Keratinocyte (primary cell): ENCODE measurements around the gene DDX6. TPM values are rescaled to one million over a fixed set of nuclear protein-coding genes. Genes with fewer than 3 reads are reported as not detected.

Source experiments
- DNase-seq: peaks from one replicate; pipeline ENCODE4 v3.0.0-alpha.2; 2011; ENCODE audit warnings: low read depth, missing footprints, low spot score
- FAIRE-seq: peaks from 2 replicates; lab custom pipeline; 2011; peaks lifted over from hg19 to GRCh38; lab: Jason Lieb, UNC
- H2AFZ ChIP-seq: 2 replicates; pipeline ENCODE4 v1.6.0; 2012; ENCODE audit warnings: low read length, control low read depth, inconsistent platforms; ENCODE audit not compliant: control insufficient read depth
- H3K27ac ChIP-seq: 2 replicates; pipeline ENCODE4 v1.5.1; 2011; ENCODE audit warnings: low read length; ENCODE audit not compliant: control insufficient read depth, insufficient read depth
- H3K27me3 ChIP-seq: 3 replicates; pipeline ENCODE4 v1.6.0; 2011; ENCODE audit warnings: low read length; ENCODE audit not compliant: control insufficient read depth, insufficient read depth; ENCODE audit errors: extremely low read depth
- H3K36me3 ChIP-seq, 2 experiments: 2 replicates in 1 of 2; 3 replicates in 1 of 2; pipeline ENCODE4 v1.5.1; 2011; ENCODE audit warnings: low read length in 2 of 2, mild to moderate bottlenecking in 1 of 2; ENCODE audit not compliant: control insufficient read depth in 2 of 2, insufficient read depth in 2 of 2; ENCODE audit errors: extremely low read depth in 1 of 2
- H3K4me1 ChIP-seq: 3 replicates; pipeline ENCODE4 v1.5.1; 2011; ENCODE audit warnings: low read length; ENCODE audit not compliant: control insufficient read depth, insufficient read depth; ENCODE audit errors: extremely low read depth
- H3K4me2 ChIP-seq: 3 replicates; pipeline ENCODE4 v1.6.0; 2011; ENCODE audit warnings: low read depth, low read length; ENCODE audit not compliant: control insufficient read depth, insufficient read depth; ENCODE audit errors: extremely low read depth
- H3K4me3 ChIP-seq, 3 experiments: fragments of 200-600 bp in 1 of 3; sonication (generic) in 1 of 3; 2 replicates in 2 of 3; 3 replicates in 1 of 3; pipeline ENCODE4 v1.5.1; 2011 to 2016; ENCODE audit warnings: low read length in 3 of 3, mild to moderate bottlenecking in 3 of 3, control low read depth in 2 of 3, inconsistent platforms in 1 of 3, low read depth in 1 of 3, mixed read lengths in 1 of 3, mixed run types in 1 of 3, moderate library complexity in 1 of 3; ENCODE audit not compliant: control insufficient read depth in 2 of 3, insufficient read depth in 2 of 3; ENCODE audit errors: extremely low read depth in 1 of 3
- H3K79me2 ChIP-seq: 2 replicates; pipeline ENCODE4 v1.6.0; 2012; ENCODE audit warnings: low read length; ENCODE audit not compliant: control insufficient read depth, insufficient read depth
- H3K9ac ChIP-seq: 3 replicates; pipeline ENCODE4 v1.6.0; 2011; ENCODE audit warnings: low read length; ENCODE audit not compliant: control insufficient read depth, insufficient read depth; ENCODE audit errors: extremely low read depth
- H3K9me1 ChIP-seq: 3 replicates; pipeline ENCODE4 v1.6.0; 2011; ENCODE audit warnings: low read length; ENCODE audit not compliant: control insufficient read depth, insufficient read depth; ENCODE audit errors: extremely low read depth
- H3K9me3 ChIP-seq: 2 replicates; pipeline ENCODE4 v1.5.1; 2012; ENCODE audit warnings: low read depth, low read length; ENCODE audit not compliant: control insufficient read depth
- H4K20me1 ChIP-seq: 3 replicates; pipeline ENCODE4 v1.6.0; 2011; ENCODE audit warnings: low read length; ENCODE audit not compliant: control insufficient read depth, insufficient read depth; ENCODE audit errors: extremely low read depth
- EZH2 ChIP-seq: IDR thresholded peaks from one replicate; pipeline ENCODE4 v1.6.1; 2012; ENCODE audit warnings: inconsistent platforms, mild to moderate bottlenecking, low read length, moderate library complexity
- dilution Hi-C: fragments of 300-500 bp; cut with MboI; formaldehyde crosslinking; loops from one replicate; pipeline ENCODE4 v1.7.0; 2020; ENCODE audit warnings: low sequenced_read_pairs; ENCODE audit not compliant: extremely low pct_ligation_motif_present
- polyA plus RNA-seq, 5 experiments: library from polyadenylated mRNA; depleted of rRNA in 3 of 5; stranded (reverse) in 3 of 5; stranded (forward) in 1 of 5; unstranded in 1 of 5; fragments of >200 nt; gene quantifications; 1 replicate in 1 of 5; 2 replicates in 3 of 5; 3 replicates in 1 of 5; pipeline versions ENCODE4 v1.2.1 to v1.2.3, GENCODE V29; 2011 to 2012; ENCODE audit warnings: missing spikeins in 2 of 5, low read depth in 1 of 5, low replicate concordance in 1 of 5
- TF ChIP-seq, protein P1 (sequence below), 3 experiments: IDR thresholded peaks in 1 of 3; conservative IDR thresholded peaks in 1 of 3; optimal IDR thresholded peaks in 1 of 3; 2 replicates in 2 of 3; 3 replicates in 1 of 3; pipeline versions ENCODE3 to v1.5.1; 2011; ENCODE audit warnings: low read length in 3 of 3, mild to moderate bottlenecking in 3 of 3, moderate library complexity in 2 of 3, control low read depth in 1 of 3, inconsistent platforms in 1 of 3; ENCODE audit not compliant: insufficient read depth in 2 of 3; ENCODE audit errors: extremely low read depth in 1 of 3

Gene DDX6
- polyA plus RNA-seq, 1 donor (not counting 4 experiments of a cell fraction or from before 2014, with no cell fraction given): 58.0 TPM

DNA sequence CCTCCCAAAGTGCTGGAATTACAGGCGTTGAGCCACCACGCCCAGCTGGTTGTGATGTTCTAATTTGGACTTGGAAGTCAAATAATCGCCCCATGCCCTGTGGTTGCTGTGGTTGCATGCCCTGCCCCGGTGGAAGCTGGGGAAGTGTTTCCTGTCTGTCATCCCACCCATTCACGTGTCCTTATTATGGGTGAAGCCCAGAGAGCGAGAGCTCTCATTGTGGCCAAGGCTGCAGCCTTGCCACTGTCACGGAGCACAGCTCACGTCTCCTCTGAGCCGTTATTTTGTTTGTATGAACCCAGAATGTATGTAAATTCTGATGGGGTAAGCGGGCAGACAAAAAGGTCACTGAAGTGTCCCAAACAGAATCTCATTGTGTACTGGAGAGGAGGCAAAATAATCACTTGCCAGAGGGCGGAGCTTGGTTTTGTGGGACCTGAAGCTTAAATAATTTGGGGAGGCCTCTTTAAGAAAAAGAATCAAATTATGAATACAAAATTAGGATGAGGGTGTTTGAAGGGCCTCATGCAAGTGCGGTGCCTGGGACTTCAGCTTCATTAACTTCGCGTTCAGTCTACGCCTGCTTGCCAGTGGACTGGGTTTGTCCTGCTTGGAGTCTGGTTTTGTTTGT, 85.7 kb downstream of the DDX6 start:
- Histone ChIP-seq H3K79me2 (no peaks in the 10 kb centered on the region), H3K27ac (no peak overlapping the region), H3K9me1 (no peaks in the 10 kb centered on the region), H3K36me3 (no peaks in the 10 kb centered on the region), H4K20me1 (no peaks in the 10 kb centered on the region), H2AFZ (no peak overlapping the region), H3K4me3 (no peak overlapping the region), H3K4me2 (no peak overlapping the region), H3K4me1 (peaks cover 6% of the 10 kb centered on the region), H3K9ac (no peak overlapping the region), H3K27me3 (no peaks in the 10 kb centered on the region), H3K9me3 (no peaks in the 10 kb centered on the region)
- dilution Hi-C loops: no loop called here
- FAIRE-seq: no peak
- DNase-seq: no peak
- no peak for TF ChIP-seq EZH2
- TF ChIP-seq, protein P1, sequence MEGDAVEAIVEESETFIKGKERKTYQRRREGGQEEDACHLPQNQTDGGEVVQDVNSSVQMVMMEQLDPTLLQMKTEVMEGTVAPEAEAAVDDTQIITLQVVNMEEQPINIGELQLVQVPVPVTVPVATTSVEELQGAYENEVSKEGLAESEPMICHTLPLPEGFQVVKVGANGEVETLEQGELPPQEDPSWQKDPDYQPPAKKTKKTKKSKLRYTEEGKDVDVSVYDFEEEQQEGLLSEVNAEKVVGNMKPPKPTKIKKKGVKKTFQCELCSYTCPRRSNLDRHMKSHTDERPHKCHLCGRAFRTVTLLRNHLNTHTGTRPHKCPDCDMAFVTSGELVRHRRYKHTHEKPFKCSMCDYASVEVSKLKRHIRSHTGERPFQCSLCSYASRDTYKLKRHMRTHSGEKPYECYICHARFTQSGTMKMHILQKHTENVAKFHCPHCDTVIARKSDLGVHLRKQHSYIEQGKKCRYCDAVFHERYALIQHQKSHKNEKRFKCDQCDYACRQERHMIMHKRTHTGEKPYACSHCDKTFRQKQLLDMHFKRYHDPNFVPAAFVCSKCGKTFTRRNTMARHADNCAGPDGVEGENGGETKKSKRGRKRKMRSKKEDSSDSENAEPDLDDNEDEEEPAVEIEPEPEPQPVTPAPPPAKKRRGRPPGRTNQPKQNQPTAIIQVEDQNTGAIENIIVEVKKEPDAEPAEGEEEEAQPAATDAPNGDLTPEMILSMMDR (optimal IDR thresholded peaks at IDR 0.05 in 1 of 3, IDR thresholded peaks at IDR 0.05 in 1 of 3, conservative IDR thresholded peaks at IDR 0.05 in 1 of 3; ENCODE audit: extremely low read depth in 1 of 3, insufficient read depth in 2 of 3, low read length in 3 of 3): no peak

DNA sequence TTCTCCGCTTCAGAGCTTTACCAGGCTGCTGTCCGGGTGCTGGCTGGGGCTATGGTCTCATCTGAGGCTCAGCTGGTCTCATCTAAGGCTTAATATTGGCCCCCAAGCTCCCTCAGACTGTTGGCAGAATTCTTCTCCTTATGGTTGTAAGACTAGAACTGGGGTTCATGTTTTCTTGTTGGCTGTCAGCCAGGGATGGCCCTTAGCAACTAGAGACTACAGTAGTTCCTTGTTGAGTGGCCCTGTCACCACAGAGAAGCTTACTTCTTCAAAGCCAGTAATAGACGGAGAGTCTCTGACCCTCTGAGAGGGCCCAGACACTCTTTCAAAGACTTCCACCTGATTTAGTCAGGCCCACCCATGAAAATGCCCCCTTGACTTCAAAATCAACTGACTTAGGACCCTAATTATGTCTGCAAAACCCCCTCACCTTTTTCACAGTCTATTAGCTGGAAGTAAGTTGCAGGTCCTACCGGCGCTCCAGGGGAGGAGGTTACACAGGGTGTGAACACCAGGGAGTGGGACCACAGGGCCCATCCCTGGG, 87.3 kb downstream of the DDX6 start:
- no peak for TF ChIP-seq EZH2
- H3K36me3 ChIP-seq: no peaks in the 10 kb centered on the region
- no peaks in the 10 kb centered on the region for H3K9me3 ChIP-seq
- H3K27me3 ChIP-seq: no peaks in the 10 kb centered on the region
- H3K9me1 ChIP-seq: no peaks in the 10 kb centered on the region
- DNase-seq (no peak), FAIRE-seq (no peak)
- H3K4me2 ChIP-seq: no peak overlapping the region
- H3K4me1 ChIP-seq: peaks cover 6% of the 10 kb centered on the region
- no peak overlapping the region for H3K9ac ChIP-seq
- H3K4me3 ChIP-seq: no peak overlapping the region
- dilution Hi-C loops: no loop called here
- H4K20me1 ChIP-seq: no peaks in the 10 kb centered on the region
- no peaks in the 10 kb centered on the region for H3K79me2 ChIP-seq
- no peak overlapping the region for H3K27ac ChIP-seq
- no peak overlapping the region for H2AFZ ChIP-seq
